Frontal cortex (tissue), 4 donors: ENCODE results near the gene HNRNPUL1. TPM values are rescaled to one million over a fixed set of nuclear protein-coding genes. Genes with fewer than 3 reads are reported as not detected.
A peak's percentile ranks its signal among the peaks of the same experiment; 100 is the strongest.

ENCODE experiments used
- DNase-seq, 2 donors: peaks; one replicate each; pipeline ENCODE4 v3.0.0; 2012; ENCODE audit warnings: low spot score in 2 of 2
- FAIRE-seq: peaks from 2 replicates; lab custom pipeline; 2012; peaks lifted over from hg19 to GRCh38; lab: Jason Lieb, UNC
- total RNA-seq: library from RNA; depleted of rRNA; stranded (reverse); fragments of >200 nt; gene quantifications from one replicate; pipeline ENCODE4 v1.2.3, GENCODE V29; 2014
- donor health status: control.
- donor health status: control.
- donor health status: control.

The HNRNPUL1 gene
- total RNA-seq, 1 donor from 2014 or later, result 51.8 TPM

DNA sequence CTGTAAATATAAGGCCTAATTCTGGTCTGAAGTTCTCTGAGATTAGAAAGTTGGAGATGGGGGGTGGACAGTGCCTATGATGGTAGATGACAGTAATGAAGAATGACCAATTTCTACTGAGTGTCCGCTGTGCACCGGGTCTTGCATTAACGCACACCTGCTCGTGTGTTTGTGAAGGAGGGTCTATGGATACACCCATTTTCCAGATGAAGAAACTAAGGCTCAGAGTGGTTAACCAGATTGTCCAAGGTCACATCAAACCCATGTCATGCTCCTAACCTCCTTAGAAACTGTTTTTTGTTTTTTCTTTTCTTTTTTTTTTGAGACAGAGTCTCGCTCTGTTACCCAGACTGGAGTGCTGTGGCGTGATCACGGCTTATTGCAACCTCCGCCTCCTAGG lies 31.5 kb upstream of the HNRNPUL1 start:
- no peak for FAIRE-seq
- no peak for DNase-seq

DNA sequence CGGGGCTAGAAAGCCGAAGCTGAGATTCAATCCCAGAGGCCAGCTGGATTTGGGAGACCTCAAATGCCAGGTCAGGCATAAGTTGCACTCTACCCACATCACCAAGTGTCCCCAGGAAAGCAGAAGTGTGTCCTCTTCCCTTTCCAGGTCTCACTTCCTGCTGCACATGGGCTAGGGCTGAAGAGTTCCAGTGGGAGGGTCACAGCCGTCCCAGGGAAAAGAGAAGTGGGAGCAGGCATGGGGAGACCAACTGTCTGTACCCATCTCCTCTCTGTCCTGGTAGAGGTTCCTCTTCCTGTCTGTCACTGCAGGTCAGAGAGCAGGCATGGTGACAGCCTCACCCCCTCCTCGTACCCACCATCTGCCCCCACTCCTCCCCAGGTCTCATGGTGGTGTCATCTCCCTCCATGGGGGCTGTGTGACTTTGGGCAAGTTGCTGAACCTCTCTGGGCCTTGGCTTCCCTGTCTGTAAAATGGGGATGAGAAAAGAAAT lies 30.4 kb upstream of the HNRNPUL1 start:
- FAIRE-seq (no peak), DNase-seq (no peak)

DNA sequence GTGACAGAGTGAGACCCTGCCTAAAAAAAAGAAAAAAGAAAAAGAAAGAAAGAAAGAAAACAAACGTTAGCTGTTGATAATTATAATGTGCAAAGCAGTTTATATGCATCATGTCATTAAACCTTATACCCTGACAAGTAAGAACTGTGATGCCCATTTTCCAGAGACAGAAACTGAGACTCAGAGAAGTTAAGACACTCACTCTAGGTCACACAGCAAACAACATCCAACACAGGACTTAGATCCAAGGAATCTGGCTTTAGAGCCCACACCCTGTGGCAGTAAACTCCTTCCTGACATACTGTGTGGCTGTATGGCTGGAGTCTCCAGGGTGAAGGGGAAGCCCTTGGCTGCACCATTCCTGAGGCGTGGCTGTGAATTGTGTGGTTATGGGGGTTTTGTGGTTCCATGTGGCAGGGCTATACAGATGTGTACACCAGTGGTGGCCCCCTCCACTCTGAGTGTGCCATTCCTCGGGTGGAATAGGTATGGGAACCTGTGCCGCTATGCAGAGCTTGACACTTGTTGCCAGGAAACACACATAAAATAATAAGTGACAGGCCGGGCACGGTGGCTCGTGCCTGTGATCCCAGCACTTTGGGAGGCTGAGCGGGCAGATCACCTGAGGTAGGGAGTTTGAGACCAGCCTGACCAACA lies 29.5 kb upstream of the HNRNPUL1 start:
- FAIRE-seq, result no peak
- no peak for DNase-seq

DNA sequence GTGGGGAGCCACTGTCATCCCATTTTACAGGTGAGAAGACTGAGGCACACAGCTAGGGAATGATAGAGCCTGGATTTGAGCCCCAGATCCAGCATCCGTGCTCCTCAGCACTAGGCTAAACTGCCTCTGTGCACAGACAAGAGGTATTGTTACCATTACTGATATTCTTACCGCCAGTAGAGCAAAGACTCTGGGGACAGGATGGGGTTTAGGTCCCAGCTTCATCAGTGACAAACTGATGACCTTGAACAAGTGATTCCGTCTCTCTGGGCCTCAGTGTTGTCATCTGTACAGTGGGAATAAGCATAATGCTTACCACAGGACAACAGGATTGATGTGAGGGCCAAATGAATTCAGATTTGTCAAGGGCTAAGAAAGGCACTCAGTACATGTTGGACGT lies 28.7 kb upstream of the HNRNPUL1 start:
- DNase-seq, result no peak
- FAIRE-seq, result no peak

DNA sequence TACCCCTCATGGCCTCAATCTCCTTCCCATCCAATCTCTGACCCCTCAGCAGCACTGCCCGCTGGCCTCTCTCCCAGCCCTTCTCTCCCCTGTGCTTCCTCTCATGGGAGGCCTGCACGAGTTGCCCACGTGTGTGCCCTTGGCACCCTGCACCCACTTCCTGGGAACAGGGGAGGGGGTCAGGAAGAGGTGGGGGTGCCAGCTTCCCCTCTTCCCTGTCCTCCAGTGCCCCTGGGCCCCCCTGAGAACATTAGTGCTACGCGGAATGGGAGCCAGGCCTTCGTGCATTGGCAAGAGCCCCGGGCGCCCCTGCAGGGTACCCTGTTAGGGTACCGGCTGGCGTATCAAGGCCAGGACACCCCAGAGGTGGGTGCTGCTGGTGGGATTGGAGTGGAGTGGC lies 25.9 kb upstream of the HNRNPUL1 start:
- DNase-seq (no peak), FAIRE-seq (no peak)

DNA sequence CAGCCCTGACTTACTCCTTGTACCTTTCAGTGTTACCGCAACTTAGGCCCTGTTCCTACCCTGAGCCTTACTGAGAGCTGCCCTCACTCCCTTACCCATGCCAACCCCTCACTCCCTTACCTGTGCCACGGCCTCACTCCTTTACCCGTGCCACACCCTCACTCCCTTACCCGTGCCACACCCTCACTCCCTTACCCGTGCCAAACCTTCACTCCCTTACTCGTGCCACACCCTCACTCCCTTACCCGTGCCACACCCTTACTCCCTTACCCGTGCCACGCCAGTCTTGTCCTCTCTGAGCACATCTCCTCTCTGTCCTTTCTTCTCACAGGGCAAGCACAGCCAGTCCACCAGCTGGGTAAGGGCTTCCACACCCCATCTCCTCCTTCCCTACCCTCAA lies 24.8 kb upstream of the HNRNPUL1 start:
- no peak for FAIRE-seq
- DNase-seq, result no peak

DNA sequence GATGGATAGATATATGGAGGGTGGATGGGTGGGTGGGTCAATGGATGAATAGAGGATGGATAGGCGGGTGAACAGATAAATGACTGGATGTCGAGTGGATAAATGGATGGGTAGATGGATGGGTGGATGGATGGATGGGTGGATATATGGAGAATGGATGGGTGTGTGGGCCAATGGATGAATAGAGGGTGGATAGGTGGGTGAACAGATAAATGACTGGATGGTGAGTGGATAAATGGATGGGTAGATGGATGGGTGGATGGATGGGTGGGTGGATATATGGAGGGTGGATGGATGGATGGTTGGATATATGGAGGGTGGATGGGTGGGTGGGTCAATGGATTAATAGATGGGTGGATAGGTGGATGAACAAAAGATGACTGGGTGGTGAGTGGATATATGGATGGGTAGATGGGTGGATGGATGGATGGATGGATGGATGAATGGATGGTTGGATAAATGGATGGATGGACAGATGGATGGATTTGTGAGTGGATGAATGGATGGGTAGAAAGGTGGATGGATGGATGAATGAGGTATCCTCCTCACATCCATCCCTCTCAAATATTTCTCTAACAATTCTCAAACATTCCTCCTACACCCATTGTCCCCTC lies 24.1 kb upstream of the HNRNPUL1 start:
- FAIRE-seq, result no peak
- DNase-seq, result no peak

DNA sequence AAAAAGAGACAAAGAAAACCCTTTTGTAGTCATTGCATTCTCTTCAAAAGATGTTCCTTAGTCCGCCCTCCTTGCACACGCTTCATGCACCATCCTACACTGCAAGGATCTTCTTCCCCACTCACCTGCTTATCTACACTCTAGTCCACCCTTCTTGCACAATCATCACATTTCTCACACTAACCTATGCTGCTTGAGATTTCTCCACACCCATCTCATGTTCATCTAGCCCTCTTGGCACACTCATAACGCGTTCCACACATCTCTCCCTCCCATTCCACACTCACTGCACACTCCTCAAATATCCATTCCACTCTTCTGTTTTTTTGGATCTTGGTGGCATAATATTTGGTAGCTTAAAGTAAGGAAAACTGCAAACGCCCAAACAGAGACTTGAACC lies 22.3 kb upstream of the HNRNPUL1 start:
- no peak for FAIRE-seq
- no peak for DNase-seq

DNA sequence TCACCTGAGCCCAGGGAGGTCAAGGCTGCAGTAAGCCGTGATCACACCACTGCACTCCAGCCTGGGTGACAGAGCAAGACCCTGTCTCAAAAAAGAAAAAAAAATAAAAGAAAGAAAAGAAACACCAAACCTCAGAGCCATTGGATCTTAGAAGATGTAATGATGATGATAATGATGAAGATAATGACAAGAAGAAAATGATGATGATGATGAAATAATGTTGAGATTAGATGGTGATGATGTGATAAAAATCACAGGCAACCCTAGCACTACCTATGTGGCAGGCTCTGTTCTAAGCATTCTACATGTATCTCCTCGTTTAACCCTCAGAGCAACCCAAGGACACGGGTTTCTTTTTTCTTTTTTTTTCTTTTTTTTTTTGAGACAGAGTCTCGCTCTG lies 20.1 kb upstream of the HNRNPUL1 start:
- FAIRE-seq, result no peak
- DNase-seq, result no peak

DNA sequence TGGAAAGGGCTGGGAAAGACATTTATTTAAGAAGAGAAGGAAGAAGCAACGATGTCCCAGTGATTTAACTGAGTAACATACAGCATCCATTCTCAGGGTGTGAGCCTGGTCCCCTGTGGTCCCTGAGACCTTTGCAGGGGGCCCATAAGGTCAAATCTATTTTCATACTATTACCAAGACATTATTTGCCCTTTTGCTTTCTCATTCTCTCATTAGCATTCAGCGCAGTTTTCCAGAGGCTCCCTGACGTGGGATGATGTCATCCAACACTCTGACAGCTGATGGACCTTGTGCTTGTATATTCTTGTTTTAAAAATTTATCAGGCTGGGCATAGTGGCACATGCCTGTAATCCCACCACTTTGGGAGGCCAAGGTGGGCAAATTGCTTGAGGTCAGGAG lies 18.3 kb upstream of the HNRNPUL1 start:
- FAIRE-seq, result no peak

DNA sequence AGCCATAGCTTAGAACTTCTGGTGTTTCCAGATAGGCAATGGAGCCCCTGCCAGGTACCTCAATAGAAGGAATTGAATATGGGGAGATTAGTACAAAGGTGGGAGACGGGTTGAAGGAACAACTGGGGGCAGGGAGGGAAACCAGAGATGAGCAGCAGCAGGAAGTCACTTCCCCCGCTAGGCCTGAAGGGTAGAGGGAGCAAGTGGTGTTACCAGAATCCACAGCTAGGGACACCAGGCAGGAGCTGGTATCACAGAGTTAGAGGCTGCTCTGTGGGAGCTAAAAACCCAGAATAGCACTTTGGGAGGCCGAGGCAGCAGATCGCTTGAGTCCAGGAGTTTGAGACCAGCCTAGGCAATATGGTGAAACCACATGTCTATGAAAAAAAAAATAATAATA lies 15.3 kb upstream of the HNRNPUL1 start:
- FAIRE-seq, result no peak

More for the DNA sequence above, 18.3 kb upstream of the HNRNPUL1 start:
- no peak for DNase-seq

DNA sequence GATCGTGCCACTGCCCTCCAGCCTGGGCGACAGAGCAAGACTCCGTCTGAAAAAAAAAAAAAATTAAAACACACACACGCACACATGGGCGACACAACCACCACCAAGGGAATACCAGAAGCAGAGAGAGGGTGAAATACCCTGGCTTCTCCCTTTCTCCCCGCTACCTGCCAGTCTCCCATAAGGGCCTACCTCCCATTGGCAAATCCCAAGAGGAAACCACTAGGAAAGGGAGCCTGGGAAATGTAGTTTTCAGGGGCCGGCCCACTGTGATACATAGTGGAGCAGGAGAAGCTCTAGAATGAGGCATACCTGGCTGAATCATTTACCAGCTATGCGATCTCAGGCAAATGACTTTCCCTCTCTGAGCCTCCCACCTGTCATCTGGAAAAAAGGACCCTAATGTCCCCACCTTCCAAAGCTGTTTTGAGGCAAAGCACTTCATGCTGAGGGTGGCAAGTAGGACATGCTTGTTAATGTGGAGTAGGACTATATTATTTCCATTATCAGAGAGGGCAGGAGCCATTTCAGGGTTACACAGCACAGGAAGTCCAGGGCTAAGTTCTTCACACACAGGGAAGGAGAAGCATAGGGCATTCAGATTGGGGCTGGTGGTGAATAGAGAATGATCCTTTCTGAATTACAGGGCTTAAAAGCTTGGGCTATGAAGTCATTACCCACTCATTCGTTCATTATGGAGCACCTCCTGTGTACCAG lies 14.3 kb upstream of the HNRNPUL1 start:
- no peak for FAIRE-seq
- DNase-seq, result no peak

More for the DNA sequence above, 15.3 kb upstream of the HNRNPUL1 start:
- no peak for DNase-seq

DNA sequence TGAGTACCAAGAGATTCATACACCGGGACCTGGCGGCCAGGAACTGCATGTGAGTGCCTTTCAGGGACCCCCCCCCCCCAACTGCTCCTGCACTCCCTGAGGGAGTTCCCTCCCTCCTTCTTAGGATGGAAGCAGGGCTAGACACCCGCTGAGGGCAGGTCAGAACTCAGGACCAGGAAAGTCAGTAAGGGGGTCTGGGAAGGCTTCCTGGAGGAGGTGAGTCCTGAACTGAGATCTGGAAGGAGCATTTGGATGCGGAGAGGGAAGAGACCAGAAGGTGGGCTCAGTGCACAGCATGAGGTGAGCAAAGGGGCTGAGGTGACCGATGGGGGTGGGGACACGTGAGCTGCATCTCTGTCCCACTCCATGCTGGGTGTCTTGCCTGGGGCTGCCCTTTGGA lies 10.5 kb upstream of the HNRNPUL1 start:
- FAIRE-seq (no peak), DNase-seq (no peak)

DNA sequence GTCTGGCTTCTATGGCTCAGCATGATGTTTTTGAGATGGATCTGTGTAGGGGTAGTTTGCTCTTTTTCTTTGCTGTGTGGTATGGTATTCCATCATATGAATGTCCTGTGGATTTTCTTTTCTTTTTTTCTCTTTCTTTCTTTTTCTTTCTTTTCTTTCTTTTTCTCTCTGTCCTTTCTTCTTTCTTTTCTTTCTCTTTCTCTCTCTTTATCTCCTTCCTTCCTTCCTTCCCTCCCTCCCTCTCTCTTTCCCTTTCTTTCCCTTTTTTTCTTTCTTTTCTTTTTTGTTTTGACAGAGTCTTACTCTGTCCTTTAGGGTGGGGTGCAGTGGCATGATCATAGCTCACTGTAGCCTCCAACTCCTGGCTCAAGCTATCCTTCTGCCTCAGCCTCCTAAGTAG lies 9.0 kb upstream of the HNRNPUL1 start:
- no peak for FAIRE-seq
- no peak for DNase-seq

DNA sequence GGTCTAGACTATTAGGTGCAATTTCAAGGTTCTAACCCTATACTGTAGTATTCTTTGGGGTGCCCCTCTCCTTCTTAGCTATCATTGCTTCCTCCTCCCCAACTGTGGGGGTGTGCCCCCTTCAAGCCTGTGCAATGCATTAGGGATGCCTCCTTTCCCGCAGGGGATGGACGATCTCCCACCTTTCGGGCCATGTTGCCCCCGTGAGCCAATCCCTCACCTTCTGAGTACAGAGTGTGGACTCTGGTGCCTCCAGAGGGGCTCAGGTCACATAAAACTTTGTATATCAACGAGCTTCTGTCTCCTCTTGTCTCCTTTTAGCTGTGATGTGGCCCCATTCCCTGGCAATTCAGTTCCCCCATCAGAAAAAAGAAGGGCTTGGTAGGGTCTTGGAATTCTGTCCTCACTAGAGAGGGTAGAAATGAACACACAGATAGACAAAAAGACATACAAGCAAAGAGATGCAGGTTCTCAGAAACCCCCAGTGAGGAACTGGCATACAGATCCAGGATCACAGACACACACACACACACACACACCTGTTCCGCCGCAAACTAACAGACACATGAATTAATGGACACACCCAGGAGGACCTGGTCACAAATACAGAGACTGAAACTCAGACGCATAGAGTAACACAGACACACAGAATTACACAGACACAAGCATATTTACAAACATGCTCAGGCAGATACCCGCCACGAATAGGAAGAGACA lies 2.5 kb upstream of the HNRNPUL1 start:
- FAIRE-seq (no peak), DNase-seq (no peak)

DNA sequence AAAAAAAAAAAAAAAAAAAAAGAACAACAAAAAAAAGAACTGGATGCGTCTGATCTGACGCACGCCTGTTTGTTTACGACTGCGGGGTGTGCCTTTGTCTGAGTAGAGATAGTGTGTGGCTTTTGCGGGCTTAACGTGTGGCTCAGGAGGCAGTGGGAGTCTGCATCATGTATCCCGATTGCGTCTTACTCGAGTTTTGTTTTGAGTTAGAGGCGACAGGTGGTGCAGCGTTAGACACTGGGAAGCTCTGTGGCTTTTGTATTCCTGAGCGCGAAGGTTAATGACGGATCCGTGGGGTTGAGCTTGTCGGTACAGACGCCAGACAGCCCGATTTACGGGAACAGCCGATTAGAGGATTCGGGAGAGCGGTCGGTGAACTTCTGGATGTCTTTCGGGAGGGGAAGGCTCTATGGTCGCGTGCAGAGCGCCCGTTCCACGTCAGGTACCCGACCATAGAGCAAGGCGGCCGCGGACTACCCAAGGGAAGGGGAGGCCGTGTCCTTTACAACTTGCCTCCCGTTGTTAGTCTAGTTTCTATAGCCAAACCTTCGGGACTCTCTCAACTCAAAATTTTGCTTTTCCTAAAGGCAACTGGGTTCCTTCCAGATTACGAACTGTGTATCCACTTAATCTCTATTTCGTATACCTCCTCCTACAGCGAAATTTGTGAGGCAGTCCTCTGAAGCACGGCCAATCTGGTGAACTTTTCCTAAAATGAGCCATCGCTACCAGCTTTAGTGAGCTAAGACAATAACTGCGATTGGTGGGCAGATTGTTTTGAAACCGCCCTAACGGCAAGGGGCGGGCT lies 926 bp upstream of the HNRNPUL1 start:
- DNase-seq (peak; percentile 42 to 43), FAIRE-seq (no peak)

DNA sequence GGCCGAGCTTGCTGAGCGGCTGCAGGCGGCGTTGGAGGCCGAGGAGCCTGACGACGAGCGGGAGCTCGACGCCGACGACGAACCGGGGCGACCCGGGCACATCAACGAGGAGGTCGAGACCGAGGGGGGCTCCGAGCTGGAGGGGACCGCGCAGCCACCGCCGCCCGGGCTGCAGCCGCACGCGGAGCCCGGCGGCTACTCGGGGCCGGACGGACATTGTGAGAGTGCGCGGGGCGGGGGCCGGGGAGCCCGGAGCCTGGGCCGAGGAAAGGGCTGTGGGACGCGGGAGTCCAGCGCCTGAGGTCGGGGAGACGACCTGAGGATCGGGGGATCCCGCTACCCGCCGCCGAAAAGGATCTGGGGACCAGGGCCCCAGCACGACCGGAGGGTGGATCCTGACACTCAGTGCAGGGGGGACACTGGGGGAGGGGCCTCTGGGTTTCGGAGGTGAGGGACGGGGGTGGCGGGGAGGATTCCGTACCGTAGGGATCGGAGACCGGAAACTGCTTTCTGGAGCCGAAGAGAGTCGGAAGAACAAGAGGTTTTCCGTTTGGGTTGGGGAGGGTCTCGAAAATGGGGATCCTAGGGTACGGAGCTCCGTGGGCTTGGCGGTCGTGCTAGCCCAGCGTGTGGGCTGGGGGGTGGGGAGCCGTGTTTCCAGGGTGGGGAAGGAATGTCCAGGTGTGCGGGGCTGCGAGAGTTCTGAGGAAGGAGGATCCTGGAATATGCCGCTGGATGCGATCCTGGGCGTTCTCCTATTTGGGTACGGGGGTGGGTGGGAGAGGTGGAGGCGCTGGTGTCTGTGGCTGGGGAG lies 616 bp downstream of the HNRNPUL1 start:
- DNase-seq (peak in 1 of 2 donors; percentile 32), FAIRE-seq (no peak)

DNA sequence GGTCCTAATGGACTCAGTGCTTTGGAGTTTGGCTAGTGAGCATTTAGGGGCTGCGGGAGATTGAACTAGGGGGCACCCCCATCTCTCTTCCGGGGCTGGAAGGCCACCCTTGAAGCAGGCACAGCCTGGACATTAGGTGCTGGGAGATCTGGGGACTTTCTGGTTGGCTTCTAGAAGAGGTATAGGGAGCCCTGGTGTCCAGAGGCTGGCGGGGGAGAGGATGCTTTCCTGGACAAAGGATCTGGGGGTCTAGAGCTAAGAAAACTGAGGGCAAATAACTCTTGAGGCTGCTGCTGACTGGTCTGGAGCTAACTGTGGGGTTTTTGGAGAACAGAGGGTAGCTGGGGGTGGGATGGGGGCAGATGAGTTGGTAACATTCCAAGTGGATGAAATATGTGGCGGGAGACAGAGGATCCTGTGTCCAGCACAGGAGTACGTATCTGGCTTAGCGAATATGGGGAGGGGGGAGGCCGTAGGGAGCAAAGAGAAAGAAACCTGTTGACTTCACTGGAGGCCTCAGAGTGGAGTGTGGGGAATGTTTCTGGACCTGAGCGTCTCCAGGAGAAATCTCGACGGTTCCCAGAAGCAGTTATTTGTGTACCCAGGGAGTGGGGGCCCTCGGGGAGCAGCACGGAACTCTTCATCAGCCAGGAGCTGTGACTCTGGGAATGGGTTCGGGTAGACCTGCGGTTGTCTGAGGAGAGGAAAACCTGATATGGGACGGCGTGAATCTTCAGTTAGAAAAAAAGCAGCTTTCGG lies 1.4 kb downstream of the HNRNPUL1 start:
- DNase-seq (no peak), FAIRE-seq (no peak)
